GM18519 (cell line): Measurements from ENCODE around the gene DEF6.

Source experiments
- ATAC-seq: cut with Tn5 transposase; IDR thresholded peaks from one replicate; pipeline ENCODE4 v1.9.1; 2021; ENCODE audit warnings: mild to moderate bottlenecking, moderate library complexity; ENCODE audit not compliant: unreplicated experiment, low FRiP score

Gene DEF6

GRCh38 chr6:35368038-35368887, 70.6 kb downstream of the DEF6 start:
- ATAC-seq: no peak

GRCh38 chr6:35370124-35370741, 72.6 kb downstream of the DEF6 start:
- no peak for ATAC-seq

GRCh38 chr6:35370785-35371493, 73.3 kb downstream of the DEF6 start:
- no peak for ATAC-seq
